CD14-positive monocyte (primary cell): ENCODE results near the gene HPSE2. TPM values are rescaled to one million over a fixed set of nuclear protein-coding genes. Genes with fewer than 3 reads are reported as not detected.

ENCODE experiments used
- DNase-seq, 3 donors: peaks; one replicate each; pipeline ENCODE4 v3.0.0-alpha.2; 2011 to 2022
- H2AFZ ChIP-seq: 2 replicates; pipeline ENCODE4 v1.6.0; 2012; ENCODE audit warnings: mild to moderate bottlenecking, low read depth, low read length, inconsistent platforms; ENCODE audit not compliant: insufficient read depth, poor library complexity, severe bottlenecking
- H3K27ac ChIP-seq, 2 donors: 1 replicate in 1 of 2; 2 replicates in 1 of 2; pipeline ENCODE4 v1.5.1; 2012 to 2013; ENCODE audit warnings: low read length in 2 of 2, control low read depth in 1 of 2, inconsistent platforms in 1 of 2, low read depth in 1 of 2, mild to moderate bottlenecking in 1 of 2
- H3K27me3 ChIP-seq, 2 donors: one replicate each; pipeline versions ENCODE4 v1.6.0 to v1.6.1; 2011 to 2013; ENCODE audit warnings: low read length in 2 of 2; ENCODE audit not compliant: control insufficient read depth in 2 of 2, insufficient read depth in 2 of 2
- H3K36me3 ChIP-seq, 2 donors: replicated peaks in 1 of 2; 1 replicate in 1 of 2; 2 replicates in 1 of 2; pipeline versions ENCODE4 v1.5.1 to v1.6.1; 2012 to 2013; ENCODE audit warnings: low read length in 2 of 2, control low read depth in 1 of 2, inconsistent platforms in 1 of 2, mild to moderate bottlenecking in 1 of 2; ENCODE audit not compliant: insufficient read depth in 2 of 2, control insufficient read depth in 1 of 2
- H3K4me1 ChIP-seq, 2 donors: 1 replicate in 1 of 2; 2 replicates in 1 of 2; pipeline versions ENCODE4 v1.5.1 to v1.6.1; 2012 to 2013; ENCODE audit warnings: low read length in 2 of 2, control low read depth in 1 of 2, inconsistent platforms in 1 of 2, mild to moderate bottlenecking in 1 of 2, moderate library complexity in 1 of 2; ENCODE audit not compliant: insufficient read depth in 2 of 2, control insufficient read depth in 1 of 2
- H3K4me2 ChIP-seq: replicated peaks from 2 replicates; pipeline ENCODE3; 2012; ENCODE audit warnings: low read length, moderate library complexity, mild to moderate bottlenecking; ENCODE audit not compliant: poor library complexity, severe bottlenecking; ENCODE audit errors: extremely low read depth
- H3K4me3 ChIP-seq, 3 experiments: fragments of 200-600 bp in 1 of 3; sonication (generic) in 1 of 3; replicated peaks in 1 of 3; 1 replicate in 2 of 3; 2 replicates in 1 of 3; pipeline ENCODE4 v1.5.1; 2011 to 2013; ENCODE audit warnings: low read length in 3 of 3, mild to moderate bottlenecking in 3 of 3, control low read depth in 2 of 3, low read depth in 2 of 3, inconsistent platforms in 1 of 3, moderate library complexity in 1 of 3
- H3K79me2 ChIP-seq: 2 replicates; pipeline ENCODE4 v1.6.0; 2012; ENCODE audit warnings: mild to moderate bottlenecking, control low read depth, inconsistent platforms, low read length, moderate library complexity; ENCODE audit not compliant: insufficient read depth
- H3K9ac ChIP-seq: 2 replicates; pipeline ENCODE4 v1.6.0; 2017; ENCODE audit warnings: low read length, mild to moderate bottlenecking; ENCODE audit not compliant: insufficient read depth, poor library complexity, severe bottlenecking
- H3K9me3 ChIP-seq, 2 donors: replicated peaks in 1 of 2; 1 replicate in 1 of 2; 2 replicates in 1 of 2; pipeline versions ENCODE4 v1.5.1 to v1.6.1; 2012 to 2013; ENCODE audit warnings: low read length in 2 of 2, control low read depth in 1 of 2; ENCODE audit not compliant: control insufficient read depth in 1 of 2, insufficient read depth in 1 of 2
- H4K20me1 ChIP-seq: 2 replicates; pipeline ENCODE4 v1.6.0; 2012; ENCODE audit warnings: mild to moderate bottlenecking, low read length, control low read depth, moderate library complexity; ENCODE audit not compliant: insufficient read depth
- H3K27ac Mint-ChIP-seq, 7 donors: one replicate each; pipeline ENCODE4 v1.8.0; 2020; ENCODE audit warnings: mild to moderate bottlenecking in 7 of 7, mixed read lengths in 7 of 7, moderate library complexity in 6 of 7, inconsistent platforms in 2 of 7
- H3K27me3 Mint-ChIP-seq, 3 donors: one replicate each; pipeline ENCODE4 v1.8.0; 2021 to 2022; ENCODE audit warnings: low read depth in 3 of 3, mild to moderate bottlenecking in 3 of 3, mixed read lengths in 3 of 3, moderate library complexity in 3 of 3, inconsistent platforms in 1 of 3
- H3K36me3 Mint-ChIP-seq, 2 donors: one replicate each; pipeline ENCODE4 v1.8.0; 2020; ENCODE audit warnings: mixed read lengths in 2 of 2, inconsistent platforms in 1 of 2, mild to moderate bottlenecking in 1 of 2
- H3K4me1 Mint-ChIP-seq: one replicate; pipeline ENCODE4 v1.8.0; 2020; ENCODE audit warnings: mild to moderate bottlenecking, mixed read lengths
- H3K4me3 Mint-ChIP-seq, 2 donors: one replicate each; pipeline ENCODE4 v1.8.0; 2020; ENCODE audit warnings: mild to moderate bottlenecking in 2 of 2, mixed read lengths in 2 of 2, moderate library complexity in 1 of 2
- H3K9me3 Mint-ChIP-seq, 7 donors: one replicate each; pipeline ENCODE4 v1.8.0; 2020 to 2022; ENCODE audit warnings: mixed read lengths in 7 of 7, mild to moderate bottlenecking in 6 of 7, moderate library complexity in 6 of 7, inconsistent platforms in 2 of 7
- CTCF ChIP-seq: fragments of 200-600 bp; IDR thresholded peaks from one replicate; pipeline ENCODE4 v1.8.0; 2022; ENCODE audit warnings: antibody characterized with exemption, mild to moderate bottlenecking
- WGBS: methylation state at CpG from one replicate; pipeline ENCODE4 v1.1.5; 2013; ENCODE audit warnings: missing lambda C conversion rate; ENCODE audit not compliant: insufficient coverage; 5-methylcytosine and 5-hydroxymethylcytosine counted together
- intact Hi-C, 2 donors: fragments of 100-400 bp; cut with micrococcal nuclease; formaldehyde crosslinking; loops; one replicate each; pipeline versions ENCODE4 v1.15.0 to v1.15.1; 2023
- polyA plus RNA-seq, 3 donors: library from polyadenylated mRNA; depleted of rRNA in 1 of 3; unstranded in 2 of 3; stranded (reverse) in 1 of 3; fragments of 300-500 nt in 2 of 3; fragments of >200 nt in 1 of 3; fragmentation: Illumina TruSeq in 2 of 3; gene quantifications; 1 replicate in 2 of 3; 2 replicates in 1 of 3; pipeline ENCODE4 v1.2.3, GENCODE V29; 2012 to 2021
- small RNA-seq: library from RNA; depleted of rRNA; stranded (forward); fragments of <200 nt; gene quantifications from one replicate; pipeline ENCODE3, GENCODE V24; 2012; ENCODE audit warnings: low read depth; ENCODE audit not compliant: insufficient read length

The HPSE2 gene
- polyA plus RNA-seq, 3 donors, result not detected

GRCh38 chr10:98408799-98409198, 826.9 kb downstream of the HPSE2 start:
- peak overlapping the region in 1 of 7 donors; percentile 12 for H3K27ac Mint-ChIP-seq
- WGBS, result no CpG with 5 or more reads among the region's 4 CpGs
- DNase-seq, result no peak

GRCh38 chr10:98407744-98408241, 827.9 kb downstream of the HPSE2 start:
- no peak for TF ChIP-seq CTCF
- Mint-ChIP-seq H3K4me1 (no peaks in the 10 kb centered on the region), H3K9me3 (peaks cover 0 to 2% (median 0%) of the 10 kb centered on the region in 7 donors), H3K27ac (no peak overlapping the region), H3K27me3 (peaks cover 0 to 5% (median 3%) of the 10 kb centered on the region in 3 donors), H3K4me3 (no peak overlapping the region), H3K36me3 (peaks cover 0 to 4% of the 10 kb centered on the region in 2 donors)
- no peak overlapping the region for H3K9ac ChIP-seq
- WGBS, result 95% methylated on average over 13 of the region's 18 CpGs
- no peak overlapping the region for H3K4me2 ChIP-seq
- no peak overlapping the region for H3K27ac ChIP-seq
- no peak for DNase-seq
- H2AFZ ChIP-seq, result no peak overlapping the region
- H4K20me1 ChIP-seq, result no peaks in the 10 kb centered on the region
- H3K9me3 ChIP-seq, result no peaks in the 10 kb centered on the region
- H3K4me3 ChIP-seq, result no peak overlapping the region
- no peaks in the 10 kb centered on the region for H3K79me2 ChIP-seq
- H3K4me1 ChIP-seq, result no peaks in the 10 kb centered on the region
- intact Hi-C loops, result no loop called here
- no peaks in the 10 kb centered on the region for H3K27me3 ChIP-seq
- no peaks in the 10 kb centered on the region for H3K36me3 ChIP-seq

More at GRCh38 chr10:98408799-98409198, 826.9 kb downstream of the HPSE2 start:
- no peaks in the 10 kb centered on the region for H3K9me3 ChIP-seq
- H4K20me1 ChIP-seq, result no peaks in the 10 kb centered on the region
- no peaks in the 10 kb centered on the region for H3K36me3 Mint-ChIP-seq
- H3K9me3 Mint-ChIP-seq, result peaks cover 0 to 2% (median 0%) of the 10 kb centered on the region in 7 donors
- no peak overlapping the region for H3K9ac ChIP-seq
- no peaks in the 10 kb centered on the region for H3K27me3 ChIP-seq
- no peak overlapping the region for H2AFZ ChIP-seq
- intact Hi-C loops, result no loop called here
- H3K27ac ChIP-seq, result no peak overlapping the region
- peaks cover 0 to 3% (median 3%) of the 10 kb centered on the region in 3 donors for H3K27me3 Mint-ChIP-seq
- no peak for TF ChIP-seq CTCF
- H3K4me3 ChIP-seq, result no peak overlapping the region
- no peaks in the 10 kb centered on the region for H3K4me1 ChIP-seq
- no peak overlapping the region for H3K4me2 ChIP-seq
- H3K4me1 Mint-ChIP-seq, result no peaks in the 10 kb centered on the region
- H3K36me3 ChIP-seq, result no peaks in the 10 kb centered on the region
- no peak overlapping the region for H3K4me3 Mint-ChIP-seq
- no peaks in the 10 kb centered on the region for H3K79me2 ChIP-seq

Small RNAs within 50 kb of the gene (small RNA-seq; reads per million reads assigned to genes)
- gene MIR4685, result not detected
- not detected for gene MIR6507

Other genes with a start within 250 kb of the HPSE2 start
- not detected for gene CNNM1, start 93.5 kb upstream of the HPSE2 start, polyA plus RNA-seq
- 10 to 100 TPM in 1 of 3 donors, 1 to 10 TPM in 2; 2.6 to 10.4 (median 8.2) TPM for gene GOT1, start 194.8 kb upstream of the HPSE2 start, polyA plus RNA-seq